Gastrocnemius medialis (tissue), 4 donors: ENCODE data around the gene PTGIS.

Source experiments
- CTCF ChIP-seq, 5 experiments: fragments of 450-650 bp in 3 of 5; fragments of 200-600 bp in 2 of 5; sonication (generic) in 2 of 5; IDR thresholded peaks in 4 of 5; conservative IDR thresholded peaks in 1 of 5; 1 replicate in 4 of 5; 2 replicates in 1 of 5; pipeline ENCODE4 v1.5.1; 2016 to 2019; ENCODE audit warnings: antibody characterized with exemption in 5 of 5, mild to moderate bottlenecking in 3 of 5, moderate library complexity in 3 of 5
- POLR2A ChIP-seq, 2 donors: fragments of 450-650 bp; IDR thresholded peaks; one replicate each; pipeline ENCODE4 v1.6.1; 2017; ENCODE audit warnings: antibody characterized with exemption in 2 of 2, mild to moderate bottlenecking in 2 of 2, moderate library complexity in 2 of 2

GRCh38 chr20:49490689-49491088 is 77.2 kb downstream of the PTGIS start:
- no peak for TF ChIP-seq CTCF (IDR thresholded peaks at IDR 0.05 in 4 of 5, conservative IDR thresholded peaks at IDR 0.05 in 1 of 5)
- TF ChIP-seq POLR2A (IDR thresholded peaks at IDR 0.05) = no peak
